Measurements from ENCODE around the gene TMEM203. TPM values are rescaled to one million over a fixed set of nuclear protein-coding genes. Genes with fewer than 3 reads are reported as not detected.

Gene TMEM203
- polyA plus RNA-seq, 1 donor from 2014 or later: 61.1 TPM

DNA sequence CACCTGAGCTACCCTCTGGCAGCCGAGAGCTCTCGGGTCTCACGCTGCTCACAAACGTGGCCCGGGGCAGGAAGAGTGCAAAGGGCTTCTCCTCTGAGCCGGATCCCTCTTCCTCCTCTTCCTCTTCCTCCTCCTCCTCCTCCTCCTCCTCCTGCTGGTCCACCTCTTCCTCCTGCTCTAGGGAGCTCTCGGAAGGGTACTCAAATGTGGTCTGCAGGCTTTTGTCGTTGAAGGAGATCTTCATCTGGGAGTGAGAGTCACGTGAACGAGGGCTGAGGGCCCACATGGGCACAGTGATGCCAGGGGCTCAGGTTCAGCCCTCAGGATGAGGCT, 13.0 kb downstream of the TMEM203 start:
- Histone ChIP-seq H3K27ac (ENCODE audit: low read length) (no peak overlapping the region), H3K9ac (ENCODE audit: low read length) (no peak overlapping the region)

DNA sequence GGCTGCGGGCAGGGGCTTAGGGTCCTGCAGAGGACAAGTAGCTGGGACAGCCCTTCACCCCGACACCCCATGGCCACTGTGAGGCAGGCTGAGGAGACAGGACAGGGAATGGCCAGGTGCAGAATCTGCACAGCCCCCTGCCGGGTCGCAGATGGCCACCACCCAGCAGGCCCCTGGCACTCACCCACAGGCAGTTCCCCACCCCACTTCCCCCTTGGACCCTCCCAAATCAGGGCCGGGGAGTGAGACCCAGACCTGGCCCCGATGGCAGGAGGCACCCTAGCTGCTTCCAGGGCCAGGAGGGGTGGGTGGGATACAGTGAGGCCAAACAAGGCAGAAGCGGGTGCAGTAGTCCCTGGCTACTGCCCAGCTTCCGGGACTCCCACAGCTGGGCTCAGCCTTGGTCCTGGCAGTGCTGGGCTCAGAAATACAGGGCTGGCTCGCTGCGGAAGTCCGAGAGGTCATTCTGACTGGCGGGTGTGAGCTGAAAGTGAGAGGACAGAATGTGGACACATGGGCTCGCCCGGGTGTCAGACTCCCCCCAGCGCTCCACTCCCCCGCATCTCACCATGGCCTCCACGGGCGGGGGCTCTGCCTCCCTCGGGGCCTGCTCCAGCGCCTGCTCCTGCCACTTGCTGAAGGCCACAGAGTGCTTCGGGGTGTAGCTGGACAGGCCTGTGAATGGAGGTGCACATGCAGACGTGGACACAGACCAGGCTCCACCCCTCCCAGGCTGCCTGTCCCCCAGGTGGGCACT, 13.6 kb downstream of the TMEM203 start:
- Histone ChIP-seq H3K36me3 (ENCODE audit: insufficient read depth, low read length) (no peaks in the 10 kb centered on the region), H3K79me2 (replicated peaks; ENCODE audit: insufficient read depth, low read length) (peaks cover 13% of the 10 kb centered on the region)

More for the DNA sequence above, 13.0 kb downstream of the TMEM203 start:
- TF ChIP-seq SMC3 (conservative IDR thresholded peaks at IDR 0.05; ENCODE audit: poor library complexity): no peak
- TF ChIP-seq, protein P1, sequence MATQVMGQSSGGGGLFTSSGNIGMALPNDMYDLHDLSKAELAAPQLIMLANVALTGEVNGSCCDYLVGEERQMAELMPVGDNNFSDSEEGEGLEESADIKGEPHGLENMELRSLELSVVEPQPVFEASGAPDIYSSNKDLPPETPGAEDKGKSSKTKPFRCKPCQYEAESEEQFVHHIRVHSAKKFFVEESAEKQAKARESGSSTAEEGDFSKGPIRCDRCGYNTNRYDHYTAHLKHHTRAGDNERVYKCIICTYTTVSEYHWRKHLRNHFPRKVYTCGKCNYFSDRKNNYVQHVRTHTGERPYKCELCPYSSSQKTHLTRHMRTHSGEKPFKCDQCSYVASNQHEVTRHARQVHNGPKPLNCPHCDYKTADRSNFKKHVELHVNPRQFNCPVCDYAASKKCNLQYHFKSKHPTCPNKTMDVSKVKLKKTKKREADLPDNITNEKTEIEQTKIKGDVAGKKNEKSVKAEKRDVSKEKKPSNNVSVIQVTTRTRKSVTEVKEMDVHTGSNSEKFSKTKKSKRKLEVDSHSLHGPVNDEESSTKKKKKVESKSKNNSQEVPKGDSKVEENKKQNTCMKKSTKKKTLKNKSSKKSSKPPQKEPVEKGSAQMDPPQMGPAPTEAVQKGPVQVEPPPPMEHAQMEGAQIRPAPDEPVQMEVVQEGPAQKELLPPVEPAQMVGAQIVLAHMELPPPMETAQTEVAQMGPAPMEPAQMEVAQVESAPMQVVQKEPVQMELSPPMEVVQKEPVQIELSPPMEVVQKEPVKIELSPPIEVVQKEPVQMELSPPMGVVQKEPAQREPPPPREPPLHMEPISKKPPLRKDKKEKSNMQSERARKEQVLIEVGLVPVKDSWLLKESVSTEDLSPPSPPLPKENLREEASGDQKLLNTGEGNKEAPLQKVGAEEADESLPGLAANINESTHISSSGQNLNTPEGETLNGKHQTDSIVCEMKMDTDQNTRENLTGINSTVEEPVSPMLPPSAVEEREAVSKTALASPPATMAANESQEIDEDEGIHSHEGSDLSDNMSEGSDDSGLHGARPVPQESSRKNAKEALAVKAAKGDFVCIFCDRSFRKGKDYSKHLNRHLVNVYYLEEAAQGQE (IDR thresholded peaks at IDR 0.05; ENCODE audit: borderline replicate concordance): no peak
- no peak for TF ChIP-seq MXI1 (conservative IDR thresholded peaks at IDR 0.05; ENCODE audit: poor library complexity, severe bottlenecking)
- TF ChIP-seq EZH2 (IDR thresholded peaks at IDR 0.05; ENCODE audit: borderline replicate concordance, insufficient read depth, low read length, poor library complexity, severe bottlenecking): no peak
- TF ChIP-seq RAD21 (conservative IDR thresholded peaks at IDR 0.05): no peak
- TF ChIP-seq POLR2AphosphoS5 (IDR thresholded peaks at IDR 0.05): no peak
- no peak for TF ChIP-seq TAF1 (IDR thresholded peaks at IDR 0.05; ENCODE audit: low read depth)
- TF ChIP-seq, protein P2, sequence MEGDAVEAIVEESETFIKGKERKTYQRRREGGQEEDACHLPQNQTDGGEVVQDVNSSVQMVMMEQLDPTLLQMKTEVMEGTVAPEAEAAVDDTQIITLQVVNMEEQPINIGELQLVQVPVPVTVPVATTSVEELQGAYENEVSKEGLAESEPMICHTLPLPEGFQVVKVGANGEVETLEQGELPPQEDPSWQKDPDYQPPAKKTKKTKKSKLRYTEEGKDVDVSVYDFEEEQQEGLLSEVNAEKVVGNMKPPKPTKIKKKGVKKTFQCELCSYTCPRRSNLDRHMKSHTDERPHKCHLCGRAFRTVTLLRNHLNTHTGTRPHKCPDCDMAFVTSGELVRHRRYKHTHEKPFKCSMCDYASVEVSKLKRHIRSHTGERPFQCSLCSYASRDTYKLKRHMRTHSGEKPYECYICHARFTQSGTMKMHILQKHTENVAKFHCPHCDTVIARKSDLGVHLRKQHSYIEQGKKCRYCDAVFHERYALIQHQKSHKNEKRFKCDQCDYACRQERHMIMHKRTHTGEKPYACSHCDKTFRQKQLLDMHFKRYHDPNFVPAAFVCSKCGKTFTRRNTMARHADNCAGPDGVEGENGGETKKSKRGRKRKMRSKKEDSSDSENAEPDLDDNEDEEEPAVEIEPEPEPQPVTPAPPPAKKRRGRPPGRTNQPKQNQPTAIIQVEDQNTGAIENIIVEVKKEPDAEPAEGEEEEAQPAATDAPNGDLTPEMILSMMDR (IDR thresholded peaks at IDR 0.05; ENCODE audit: poor library complexity, severe bottlenecking): no peak
- no peak for TF ChIP-seq EP300 (conservative IDR thresholded peaks at IDR 0.05; ENCODE audit: poor library complexity, severe bottlenecking)
- Histone ChIP-seq H3K4me3 (ENCODE audit: low read length) (no peak overlapping the region), H3K9me2 (ENCODE audit: insufficient read depth, low read length) (no peaks in the 10 kb centered on the region), H3K9me3 (ENCODE audit: low read length) (no peaks in the 10 kb centered on the region), H3K4me2 (ENCODE audit: low read length) (no peak overlapping the region), H2AFZ (ENCODE audit: low read depth, low read length) (no peak overlapping the region), H3K27me3 (ENCODE audit: insufficient read depth, low read depth, low read length) (no peaks in the 10 kb centered on the region), H3K79me2 (replicated peaks; ENCODE audit: insufficient read depth, low read length) (peaks cover 8% of the 10 kb centered on the region), H3K36me3 (ENCODE audit: insufficient read depth, low read length) (no peaks in the 10 kb centered on the region), H3F3A (ENCODE audit: insufficient read depth, low read length, poor library complexity, severe bottlenecking) (no peaks in the 10 kb centered on the region), H4K20me1 (ENCODE audit: insufficient read depth) (no peaks in the 10 kb centered on the region)

More for the DNA sequence above, 13.6 kb downstream of the TMEM203 start:
- no peaks in the 10 kb centered on the region for H3K27me3 ChIP-seq (ENCODE audit: insufficient read depth, low read depth, low read length)
- H3K4me3 ChIP-seq (ENCODE audit: low read length): no peak overlapping the region
- H3K4me2 ChIP-seq (ENCODE audit: low read length): no peak overlapping the region
- no peaks in the 10 kb centered on the region for H3F3A ChIP-seq (ENCODE audit: insufficient read depth, low read length, poor library complexity, severe bottlenecking)
- TF ChIP-seq, protein P1 (IDR thresholded peaks at IDR 0.05; ENCODE audit: borderline replicate concordance): no peak
- no peak for TF ChIP-seq MXI1 (conservative IDR thresholded peaks at IDR 0.05; ENCODE audit: poor library complexity, severe bottlenecking)
- no peak for TF ChIP-seq EZH2 (IDR thresholded peaks at IDR 0.05; ENCODE audit: borderline replicate concordance, insufficient read depth, low read length, poor library complexity, severe bottlenecking)
- no peaks in the 10 kb centered on the region for H3K9me3 ChIP-seq (ENCODE audit: low read length)
- no peak overlapping the region for H3K27ac ChIP-seq (ENCODE audit: low read length)
- H4K20me1 ChIP-seq (ENCODE audit: insufficient read depth): no peaks in the 10 kb centered on the region
- H3K9ac ChIP-seq (ENCODE audit: low read length): no peak overlapping the region
- H2AFZ ChIP-seq (ENCODE audit: low read depth, low read length): no peak overlapping the region
- H3K9me2 ChIP-seq (ENCODE audit: insufficient read depth, low read length): no peaks in the 10 kb centered on the region
